Breast epithelium (tissue), 3 donors: Measurements from ENCODE around the gene SPTSSB.
A peak's percentile ranks its signal among the peaks of the same experiment; 100 is the strongest.

Source experiments
- POLR2A ChIP-seq: fragments of 450-650 bp; IDR thresholded peaks from one replicate; pipeline ENCODE4 v1.6.1; 2016; ENCODE audit warnings: antibody characterized with exemption, mild to moderate bottlenecking, moderate library complexity
- POLR2AphosphoS5 ChIP-seq, 3 donors: sonication (generic); formaldehyde crosslinking; IDR thresholded peaks; one replicate each; pipeline ENCODE4 v1.6.1; 2017; ENCODE audit warnings: antibody characterized with exemption in 3 of 3
- TF ChIP-seq, protein P1 (sequence below), 3 donors: fragments of 450-650 bp; IDR thresholded peaks; one replicate each; pipeline ENCODE4 v1.5.1; 2016 to 2017; ENCODE audit warnings: antibody characterized with exemption in 3 of 3, mild to moderate bottlenecking in 3 of 3, moderate library complexity in 3 of 3

DNA sequence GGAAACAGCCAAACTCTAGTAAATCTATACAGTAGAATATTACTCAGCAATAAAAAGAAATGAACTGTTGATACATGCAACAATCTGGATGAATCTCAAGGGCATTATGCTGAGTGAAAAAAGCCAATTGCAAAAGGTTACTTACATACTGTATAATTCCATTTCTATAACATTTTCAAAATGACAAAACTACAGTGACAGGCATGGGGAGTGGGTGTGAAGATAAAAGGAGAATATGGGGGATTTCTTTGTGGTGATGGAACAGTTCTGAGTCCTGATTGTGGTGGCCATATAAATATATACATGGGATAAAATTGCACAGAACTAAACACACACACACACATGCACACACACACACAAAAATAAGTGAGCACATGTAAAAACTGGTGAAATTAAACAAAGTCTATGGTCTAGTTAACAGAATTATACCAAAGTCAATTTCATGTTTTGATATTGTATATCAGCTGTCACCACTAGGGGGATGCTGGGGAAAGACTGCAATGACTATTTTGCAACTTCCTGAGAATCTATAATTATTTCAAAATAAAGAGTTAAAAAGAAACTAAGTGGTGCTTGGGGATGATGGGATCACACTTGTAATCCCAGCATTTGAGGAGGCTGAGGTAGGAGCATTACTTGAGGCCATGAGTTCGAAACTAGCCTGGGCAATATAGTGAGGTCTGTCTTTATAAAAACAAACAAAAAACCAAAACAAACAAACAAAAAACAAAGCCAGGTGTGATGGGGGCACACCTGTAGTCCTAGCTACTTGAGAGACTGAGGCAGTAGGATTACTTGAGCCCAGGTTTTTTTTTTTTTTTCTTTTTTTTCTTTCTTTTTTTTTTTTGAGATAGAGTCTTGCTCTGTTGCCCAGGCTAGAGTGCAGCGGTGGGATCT is 66.0 kb downstream of the SPTSSB start:
- no peak for TF ChIP-seq POLR2AphosphoS5 (IDR thresholded peaks at IDR 0.05)
- TF ChIP-seq, protein P1, sequence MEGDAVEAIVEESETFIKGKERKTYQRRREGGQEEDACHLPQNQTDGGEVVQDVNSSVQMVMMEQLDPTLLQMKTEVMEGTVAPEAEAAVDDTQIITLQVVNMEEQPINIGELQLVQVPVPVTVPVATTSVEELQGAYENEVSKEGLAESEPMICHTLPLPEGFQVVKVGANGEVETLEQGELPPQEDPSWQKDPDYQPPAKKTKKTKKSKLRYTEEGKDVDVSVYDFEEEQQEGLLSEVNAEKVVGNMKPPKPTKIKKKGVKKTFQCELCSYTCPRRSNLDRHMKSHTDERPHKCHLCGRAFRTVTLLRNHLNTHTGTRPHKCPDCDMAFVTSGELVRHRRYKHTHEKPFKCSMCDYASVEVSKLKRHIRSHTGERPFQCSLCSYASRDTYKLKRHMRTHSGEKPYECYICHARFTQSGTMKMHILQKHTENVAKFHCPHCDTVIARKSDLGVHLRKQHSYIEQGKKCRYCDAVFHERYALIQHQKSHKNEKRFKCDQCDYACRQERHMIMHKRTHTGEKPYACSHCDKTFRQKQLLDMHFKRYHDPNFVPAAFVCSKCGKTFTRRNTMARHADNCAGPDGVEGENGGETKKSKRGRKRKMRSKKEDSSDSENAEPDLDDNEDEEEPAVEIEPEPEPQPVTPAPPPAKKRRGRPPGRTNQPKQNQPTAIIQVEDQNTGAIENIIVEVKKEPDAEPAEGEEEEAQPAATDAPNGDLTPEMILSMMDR (IDR thresholded peaks at IDR 0.05), result peak; percentile 24 to 49 (median 46)
- no peak for TF ChIP-seq POLR2A
